Ascending aorta (tissue), 2 donors: Measurements from ENCODE around the gene PROB1. TPM values are rescaled to one million over a fixed set of nuclear protein-coding genes. Genes with fewer than 3 reads are reported as not detected.

Source experiments
- DNase-seq, 2 donors: peaks; one replicate each; pipeline ENCODE4 v3.0.0-alpha.2; 2019; ENCODE audit warnings: low spot score in 2 of 2
- H3K27ac ChIP-seq, 2 donors: fragments of 200-600 bp; sonication (generic); one replicate each; pipeline ENCODE4 v1.5.1; 2016 to 2017; ENCODE audit warnings: mild to moderate bottlenecking in 1 of 2
- H3K27me3 ChIP-seq: fragments of 200-600 bp; sonication (generic); one replicate; pipeline ENCODE4 v1.5.1; 2017
- H3K36me3 ChIP-seq, 2 donors: fragments of 200-600 bp; sonication (generic); one replicate each; pipeline ENCODE4 v1.5.1; 2016
- H3K4me1 ChIP-seq, 2 donors: fragments of 200-600 bp; sonication (generic); one replicate each; pipeline ENCODE4 v1.5.1; 2016 to 2017; ENCODE audit warnings: mild to moderate bottlenecking in 1 of 2
- H3K4me3 ChIP-seq, 2 donors: fragments of 200-600 bp; sonication (generic); one replicate each; pipeline ENCODE4 v1.5.1; 2016 to 2017; ENCODE audit warnings: mild to moderate bottlenecking in 1 of 2
- H3K9me3 ChIP-seq, 2 donors: fragments of 200-600 bp; sonication (generic); one replicate each; pipeline ENCODE4 v1.5.1; 2016
- intact Hi-C: fragments of 100-400 bp; cut with DNase I; formaldehyde crosslinking; loops from one replicate; pipeline ENCODE4 v1.15.1; 2023
- total RNA-seq: library from RNA; depleted of rRNA; stranded (reverse); fragments of >200 nt; gene quantifications from one replicate; pipeline ENCODE4 v1.1.0, GENCODE V29; 2016
- TF ChIP-seq, protein P1 (sequence below), 3 experiments: fragments of 200-600 bp in 2 of 3; fragments of 450-650 bp in 1 of 3; sonication (generic) in 2 of 3; IDR thresholded peaks; one replicate each; pipeline ENCODE4 v1.5.1; 2016 to 2019; ENCODE audit warnings: antibody characterized with exemption in 3 of 3, mild to moderate bottlenecking in 1 of 3, moderate library complexity in 1 of 3

PROB1 gene
- total RNA-seq, 1 donor from 2014 or later = 4.3 TPM

DNA sequence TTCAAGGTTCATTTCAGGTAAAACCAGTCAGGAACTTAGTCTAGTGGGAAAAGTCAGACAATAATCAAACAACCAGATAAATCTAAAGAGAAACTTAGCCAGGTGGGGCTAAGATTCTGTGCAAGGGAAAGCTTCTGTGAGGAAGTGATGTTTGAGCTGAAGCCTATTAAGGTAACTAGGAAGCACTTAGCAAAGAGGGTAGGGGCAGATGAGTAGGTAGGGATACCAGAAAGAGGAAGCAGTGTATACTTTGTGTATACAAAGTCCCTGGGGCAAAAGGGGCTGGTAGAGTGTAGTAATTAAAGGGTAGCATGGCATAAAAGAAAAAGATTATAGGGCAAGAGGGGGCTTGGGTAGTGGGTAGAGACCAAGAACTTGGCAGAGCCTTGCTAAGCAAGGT is 12.6 kb upstream of the PROB1 start:
- peak in 1 of 2 donors; percentile 38 for DNase-seq
- Histone ChIP-seq H3K27ac (no peak overlapping the region), H3K27me3 (no peaks in the 10 kb centered on the region), H3K36me3 (peaks cover 0 to 2% of the 10 kb centered on the region in 2 donors), H3K4me3 (no peak overlapping the region), H3K9me3 (no peaks in the 10 kb centered on the region), H3K4me1 (peaks cover 0 to 21% of the 10 kb centered on the region in 2 donors)
- intact Hi-C loops = no loop called here
- TF ChIP-seq, protein P1, sequence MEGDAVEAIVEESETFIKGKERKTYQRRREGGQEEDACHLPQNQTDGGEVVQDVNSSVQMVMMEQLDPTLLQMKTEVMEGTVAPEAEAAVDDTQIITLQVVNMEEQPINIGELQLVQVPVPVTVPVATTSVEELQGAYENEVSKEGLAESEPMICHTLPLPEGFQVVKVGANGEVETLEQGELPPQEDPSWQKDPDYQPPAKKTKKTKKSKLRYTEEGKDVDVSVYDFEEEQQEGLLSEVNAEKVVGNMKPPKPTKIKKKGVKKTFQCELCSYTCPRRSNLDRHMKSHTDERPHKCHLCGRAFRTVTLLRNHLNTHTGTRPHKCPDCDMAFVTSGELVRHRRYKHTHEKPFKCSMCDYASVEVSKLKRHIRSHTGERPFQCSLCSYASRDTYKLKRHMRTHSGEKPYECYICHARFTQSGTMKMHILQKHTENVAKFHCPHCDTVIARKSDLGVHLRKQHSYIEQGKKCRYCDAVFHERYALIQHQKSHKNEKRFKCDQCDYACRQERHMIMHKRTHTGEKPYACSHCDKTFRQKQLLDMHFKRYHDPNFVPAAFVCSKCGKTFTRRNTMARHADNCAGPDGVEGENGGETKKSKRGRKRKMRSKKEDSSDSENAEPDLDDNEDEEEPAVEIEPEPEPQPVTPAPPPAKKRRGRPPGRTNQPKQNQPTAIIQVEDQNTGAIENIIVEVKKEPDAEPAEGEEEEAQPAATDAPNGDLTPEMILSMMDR (IDR thresholded peaks at IDR 0.05) = no peak

DNA sequence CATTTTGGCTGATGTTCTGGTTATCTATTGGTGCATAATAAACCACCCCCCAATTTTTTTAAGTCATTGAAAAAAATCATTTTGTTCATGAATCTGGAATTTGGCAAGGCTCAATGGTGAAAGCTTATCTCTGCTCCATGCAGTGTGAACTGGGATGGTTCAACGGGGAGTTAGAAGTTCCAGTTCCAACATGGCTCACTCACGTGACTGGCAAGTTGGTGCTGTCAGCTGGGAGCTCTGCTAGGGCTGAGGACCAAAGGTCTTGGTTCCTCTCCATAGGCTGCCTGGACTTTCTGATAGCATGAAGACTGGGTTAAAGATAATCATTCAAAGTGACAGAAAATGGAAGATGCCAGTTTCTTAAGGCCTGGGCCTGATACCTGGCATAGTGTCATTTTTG is 12.1 kb upstream of the PROB1 start:
- H3K9me3 ChIP-seq = no peaks in the 10 kb centered on the region
- TF ChIP-seq, protein P1 (IDR thresholded peaks at IDR 0.05) = no peak
- H3K27me3 ChIP-seq = no peaks in the 10 kb centered on the region
- peaks cover 0 to 21% of the 10 kb centered on the region in 2 donors for H3K4me1 ChIP-seq
- H3K36me3 ChIP-seq = no peaks in the 10 kb centered on the region
- DNase-seq = peak in 1 of 2 donors; percentile 31
- intact Hi-C loops = no loop called here
- H3K4me3 ChIP-seq = no peak overlapping the region
- no peak overlapping the region for H3K27ac ChIP-seq

DNA sequence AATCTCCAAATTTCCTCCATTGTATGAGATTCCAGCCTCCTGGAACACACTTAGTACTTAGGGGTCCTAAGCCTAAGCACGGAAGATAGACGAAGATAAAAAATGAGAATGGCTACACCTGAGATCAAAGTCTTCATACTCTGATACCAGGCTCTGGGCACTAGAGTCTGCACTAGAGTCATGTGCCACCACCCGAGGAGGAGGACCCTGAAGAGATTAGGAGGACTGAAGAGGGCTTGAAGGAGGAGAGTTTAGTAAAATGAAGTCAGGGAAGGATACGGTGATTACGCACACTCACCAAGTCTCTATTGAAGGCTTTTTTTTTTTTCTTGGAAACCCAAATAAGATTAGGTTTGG is 9.6 kb upstream of the PROB1 start:
- H3K4me3 ChIP-seq = peak overlapping the region; percentile 61 to 62
- H3K27ac ChIP-seq = peak overlapping the region; percentile 88 to 90
- intact Hi-C loops = loop anchor here (1.0 to 5.0 kb wide), 5 partner anchors 34 to 862 kb away; partner anchors contain the start of genes DNAJC18, ETF1, MATR3 and PAIP2
- H3K4me1 ChIP-seq = peaks cover 0 to 10% of the 10 kb centered on the region in 2 donors
- no peak for DNase-seq
- no peaks in the 10 kb centered on the region for H3K36me3 ChIP-seq
- TF ChIP-seq, protein P1 (IDR thresholded peaks at IDR 0.05) = no peak
- no peaks in the 10 kb centered on the region for H3K9me3 ChIP-seq
- no peaks in the 10 kb centered on the region for H3K27me3 ChIP-seq

DNA sequence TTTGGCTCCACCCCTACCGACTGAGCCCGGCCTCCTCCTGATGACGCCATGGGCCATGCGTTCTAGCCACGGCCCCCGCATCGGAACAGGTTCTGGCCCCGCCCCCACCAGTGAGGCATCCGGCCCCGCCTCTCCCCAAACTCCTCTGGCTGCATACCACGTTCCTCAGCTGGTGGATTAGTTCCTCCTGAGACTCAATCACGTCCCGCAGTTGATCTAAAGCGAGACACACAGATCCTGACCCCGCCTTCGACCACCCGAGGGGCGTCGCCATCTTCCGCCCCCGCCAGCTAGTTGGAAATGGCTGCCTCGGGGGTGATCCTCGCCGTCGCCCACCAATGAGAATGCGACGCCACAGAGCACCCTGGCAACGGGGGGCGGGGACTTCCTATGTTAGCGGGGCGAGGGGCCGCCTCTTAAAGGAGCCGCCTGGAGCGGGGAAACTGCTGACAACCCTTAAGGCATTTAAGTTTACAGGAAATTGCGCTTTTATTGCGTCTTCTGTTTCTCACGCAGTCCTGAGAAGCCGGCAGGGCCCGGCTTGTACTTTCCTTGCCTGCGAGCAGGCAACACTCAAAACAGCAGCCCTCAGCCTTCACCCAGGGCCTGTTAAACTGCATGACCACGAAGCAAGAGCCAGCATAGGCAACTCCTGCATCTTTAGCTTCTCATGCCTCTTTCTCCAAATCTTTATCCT is 9.0 kb upstream of the PROB1 start, which contains the start of gene SPATA24:
Gene SPATA24 (minus strand): TSS at position 303 of the 697 bp plus-strand sequence. CDS start 29 bp downstream, at position 274.
- Histone ChIP-seq H3K4me1 (peaks cover 0 to 10% of the 10 kb centered on the region in 2 donors), H3K36me3 (no peaks in the 10 kb centered on the region), H3K27ac (peak within 1 kb of the TSS; percentile 88 to 90), H3K9me3 (no peaks in the 10 kb centered on the region), H3K27me3 (no peaks in the 10 kb centered on the region), H3K4me3 (peak within 1 kb of the TSS; percentile 61 to 62)
- DNase-seq = peak; percentile 94 to 99
- intact Hi-C loops = loop anchor here (1.0 to 5.0 kb wide), 5 partner anchors 35 to 862 kb away; partner anchors contain the start of genes DNAJC18, ETF1, MATR3 and PAIP2
- TF ChIP-seq, protein P1 (IDR thresholded peaks at IDR 0.05) = no peak

DNA sequence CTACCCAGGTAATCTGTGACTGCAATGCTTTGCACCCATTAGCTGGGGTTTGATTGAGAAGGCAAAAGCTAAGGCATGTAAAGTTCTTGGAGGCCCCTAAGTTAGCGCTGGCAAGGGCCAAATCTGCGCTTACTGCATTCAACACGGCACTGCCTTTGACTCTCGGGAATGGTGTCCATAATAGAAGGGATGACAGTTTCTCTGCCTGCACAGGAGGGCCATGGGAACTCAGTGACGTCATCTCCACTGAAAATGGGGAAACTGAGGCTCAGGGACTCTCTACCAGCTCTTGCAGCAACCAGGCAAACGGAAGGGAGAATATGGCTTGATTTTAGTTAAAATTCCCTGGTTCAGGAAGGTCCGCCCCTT is 8.5 kb upstream of the PROB1 start:
- peaks cover 0 to 10% of the 10 kb centered on the region in 2 donors for H3K4me1 ChIP-seq
- no peaks in the 10 kb centered on the region for H3K36me3 ChIP-seq
- peak overlapping the region; percentile 88 to 90 for H3K27ac ChIP-seq
- TF ChIP-seq, protein P1 (IDR thresholded peaks at IDR 0.05) = no peak
- H3K4me3 ChIP-seq = peak overlapping the region; percentile 61 to 62
- no peaks in the 10 kb centered on the region for H3K27me3 ChIP-seq
- no peak for DNase-seq
- no peaks in the 10 kb centered on the region for H3K9me3 ChIP-seq
- intact Hi-C loops = loop anchor here (5.0 kb wide), 3 partner anchors 61 to 861 kb away; partner anchors contain the start of genes ETF1, MATR3 and PAIP2
